Fibroblast of lung (primary cell): ENCODE data around the gene ST6GALNAC1.

Source experiments
- EZH2 ChIP-seq: IDR thresholded peaks from 2 replicates; pipeline ENCODE4 v1.5.1; 2012; ENCODE audit warnings: low read length, control low read depth, mild to moderate bottlenecking; ENCODE audit errors: missing control alignments
- TF ChIP-seq, protein P1 (sequence below), 2 donors: IDR thresholded peaks in 1 of 2; conservative IDR thresholded peaks in 1 of 2; 1 replicate in 1 of 2; 2 replicates in 1 of 2; pipeline ENCODE4 v1.5.1; 2011 to 2012; ENCODE audit warnings: low read length in 2 of 2, control low read depth in 1 of 2, inconsistent platforms in 1 of 2, low read depth in 1 of 2, mild to moderate bottlenecking in 1 of 2

- TF ChIP-seq, protein P1, sequence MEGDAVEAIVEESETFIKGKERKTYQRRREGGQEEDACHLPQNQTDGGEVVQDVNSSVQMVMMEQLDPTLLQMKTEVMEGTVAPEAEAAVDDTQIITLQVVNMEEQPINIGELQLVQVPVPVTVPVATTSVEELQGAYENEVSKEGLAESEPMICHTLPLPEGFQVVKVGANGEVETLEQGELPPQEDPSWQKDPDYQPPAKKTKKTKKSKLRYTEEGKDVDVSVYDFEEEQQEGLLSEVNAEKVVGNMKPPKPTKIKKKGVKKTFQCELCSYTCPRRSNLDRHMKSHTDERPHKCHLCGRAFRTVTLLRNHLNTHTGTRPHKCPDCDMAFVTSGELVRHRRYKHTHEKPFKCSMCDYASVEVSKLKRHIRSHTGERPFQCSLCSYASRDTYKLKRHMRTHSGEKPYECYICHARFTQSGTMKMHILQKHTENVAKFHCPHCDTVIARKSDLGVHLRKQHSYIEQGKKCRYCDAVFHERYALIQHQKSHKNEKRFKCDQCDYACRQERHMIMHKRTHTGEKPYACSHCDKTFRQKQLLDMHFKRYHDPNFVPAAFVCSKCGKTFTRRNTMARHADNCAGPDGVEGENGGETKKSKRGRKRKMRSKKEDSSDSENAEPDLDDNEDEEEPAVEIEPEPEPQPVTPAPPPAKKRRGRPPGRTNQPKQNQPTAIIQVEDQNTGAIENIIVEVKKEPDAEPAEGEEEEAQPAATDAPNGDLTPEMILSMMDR (conservative IDR thresholded peaks at IDR 0.05 in 1 of 2, IDR thresholded peaks at IDR 0.05 in 1 of 2; ENCODE audit: low read depth in 1 of 2, low read length in 2 of 2), result no peak
- TF ChIP-seq EZH2, result no peak
These were observed 27.2 kb upstream of the ST6GALNAC1 start for GRCh38 chr17:76670718-76671122.
